HepG2 (cell line): ENCODE results near the gene SEMA3B. TPM values are rescaled to one million over a fixed set of nuclear protein-coding genes. Genes with fewer than 3 reads are reported as not detected.

ENCODE experiments used
- CBX5 ChIP-seq: sonication (generic); formaldehyde crosslinking; IDR thresholded peaks from 2 replicates; pipeline ENCODE4 v1.4.0; 2020; ENCODE audit warnings: missing genetic modification reagents, borderline replicate concordance
- MED8 ChIP-seq: sonication (generic); formaldehyde crosslinking; IDR thresholded peaks from 2 replicates; pipeline ENCODE4 v1.8.1; 2023; ENCODE audit warnings: mild to moderate bottlenecking, missing genetic modification reagents; ENCODE audit not compliant: insufficient replicate concordance
- MTA3 ChIP-seq: sonication (generic); formaldehyde crosslinking; IDR thresholded peaks from 2 replicates; pipeline ENCODE4 v1.4.0; 2020; ENCODE audit warnings: missing genetic modification reagents
- NFKB2 ChIP-seq: sonication (generic); formaldehyde crosslinking; IDR thresholded peaks from 2 replicates; pipeline ENCODE4 v1.4.0; 2020; ENCODE audit warnings: missing genetic modification reagents, borderline replicate concordance
- POLR2A ChIP-seq, 2 experiments: IDR thresholded peaks; 2 replicates each; pipeline ENCODE4 v1.6.1; 2011; ENCODE audit warnings: low read depth in 2 of 2, low read length in 2 of 2, mild to moderate bottlenecking in 1 of 2, moderate library complexity in 1 of 2; ENCODE audit not compliant: insufficient read depth in 1 of 2
- RBFOX2 ChIP-seq: fragments of 200-400 bp; formaldehyde crosslinking; IDR thresholded peaks from 2 replicates; pipeline ENCODE4 v1.6.1; 2017; ENCODE audit warnings: low read depth, mild to moderate bottlenecking, low read length
- RFXAP ChIP-seq: sonication (generic); formaldehyde crosslinking; IDR thresholded peaks from 2 replicates; pipeline ENCODE4 v1.4.0; 2020; ENCODE audit warnings: missing genetic modification reagents, borderline replicate concordance
- SIX1 ChIP-seq: sonication (generic); formaldehyde crosslinking; IDR thresholded peaks from 2 replicates; pipeline ENCODE4 v1.4.0; 2020; ENCODE audit warnings: missing genetic modification reagents, borderline replicate concordance
- SNAPC4 ChIP-seq: sonication (generic); formaldehyde crosslinking; IDR thresholded peaks from 2 replicates; pipeline ENCODE4 v1.4.0; 2020; ENCODE audit warnings: mild to moderate bottlenecking, missing genetic modification reagents
- TAF1 ChIP-seq: sonication (generic); formaldehyde crosslinking; IDR thresholded peaks from 2 replicates; pipeline ENCODE4 v1.4.0; 2020; ENCODE audit warnings: missing genetic modification reagents
- THAP7 ChIP-seq: sonication (generic); formaldehyde crosslinking; IDR thresholded peaks from 2 replicates; pipeline ENCODE4 v1.8.1; 2023; ENCODE audit warnings: mild to moderate bottlenecking, missing genetic modification reagents
- ZBTB1 ChIP-seq: sonication (generic); formaldehyde crosslinking; IDR thresholded peaks from 2 replicates; pipeline ENCODE4 v1.4.0; 2020; ENCODE audit warnings: missing genetic modification reagents, borderline replicate concordance
- ZKSCAN8 ChIP-seq: IDR thresholded peaks from 2 replicates; pipeline ENCODE4 v1.6.1; 2016; ENCODE audit warnings: borderline replicate concordance, missing genetic modification reagents, missing compliant biosample characterization
- ZNF138 ChIP-seq: sonication (generic); formaldehyde crosslinking; IDR thresholded peaks from 2 replicates; pipeline ENCODE4 v1.5.0; 2020; ENCODE audit warnings: mild to moderate bottlenecking, low read depth, missing genetic modification reagents
- ZNF333 ChIP-seq: sonication (generic); formaldehyde crosslinking; IDR thresholded peaks from 2 replicates; pipeline ENCODE4 v1.4.0; 2020; ENCODE audit warnings: mild to moderate bottlenecking, missing genetic modification reagents, borderline replicate concordance
- ZNF597 ChIP-seq: sonication (generic); formaldehyde crosslinking; IDR thresholded peaks from 2 replicates; pipeline ENCODE4 v1.5.0; 2020; ENCODE audit warnings: missing genetic modification reagents
- ZNF609 ChIP-seq: sonication (generic); formaldehyde crosslinking; IDR thresholded peaks from 2 replicates; pipeline ENCODE4 v1.4.0; 2020; ENCODE audit warnings: mild to moderate bottlenecking, missing genetic modification reagents, borderline replicate concordance
- ZNF775 ChIP-seq: sonication (generic); formaldehyde crosslinking; IDR thresholded peaks from 2 replicates; pipeline ENCODE4 v1.4.0; 2020; ENCODE audit warnings: missing genetic modification reagents, mild to moderate bottlenecking, moderate library complexity, borderline replicate concordance
- ZNF891 ChIP-seq: sonication (generic); formaldehyde crosslinking; IDR thresholded peaks from 2 replicates; pipeline ENCODE4 v1.5.0; 2020; ENCODE audit warnings: mild to moderate bottlenecking, missing genetic modification reagents
- polyA plus RNA-seq, 8 experiments: library from polyadenylated mRNA; depleted of rRNA in 3 of 8; stranded (reverse) in 7 of 8; unstranded in 1 of 8; fragments of >200 nt; fragmentation: Illumina TruSeq in 4 of 8; extraction: Trizol in 4 of 8; gene quantifications; 2 replicates each; pipeline versions ENCODE4 v1.2.1 to v1.2.3, GENCODE V29; 2011 to 2016; ENCODE audit warnings: low read depth in 4 of 8, missing spikeins in 1 of 8, mixed read lengths in 1 of 8; ENCODE audit not compliant: insufficient read depth in 1 of 8
- total RNA-seq, 5 experiments: library from RNA; depleted of rRNA; stranded (reverse); fragments of >200 nt; fragmentation: Illumina TruSeq; extraction: Trizol; gene quantifications; 2 replicates each; pipeline ENCODE4 v1.2.3, GENCODE V29; 2016; ENCODE audit warnings: low read depth in 1 of 5

The SEMA3B gene
- total and polyA plus RNA-seq, 2 of the 13 experiments (the other 11 are each of a cell fraction or from before 2014, with no cell fraction given) = 93.2 to 158 TPM

- TF ChIP-seq SNAPC4 (CRISPR knock-in tag) (0 out of 2 replicates have a peak, but pooled peaks have one; percentile 34), ZNF891 (0 out of 2 replicates have a peak, but pooled peaks have one; percentile 6), TAF1 (CRISPR knock-in tag) (peak; percentile 51), POLR2A (IDR thresholded peaks at IDR 0.05; ENCODE audit: insufficient read depth in 1 of 2, low read depth in 2 of 2, low read length in 2 of 2) (peak in 1 of 2 experiments; percentile 74; a peak in 2 of 4 replicates), THAP7 (CRISPR knock-in tag) (no peak), ZKSCAN8 (CRISPR knock-in tag) (peak; percentile 44; the same call in 1 of the 2 replicates), MED8 (CRISPR knock-in tag) (peak; percentile 45), RBFOX2 (peak; percentile 83), CBX5 (CRISPR knock-in tag) (peak; percentile 26; the same call in 1 of the 2 replicates), ZNF333 (CRISPR knock-in tag) (peak; percentile 51; the same call in 1 of the 2 replicates), MTA3 (CRISPR knock-in tag) (no peak), ZNF597 (CRISPR knock-in tag) (no peak), RFXAP (CRISPR knock-in tag) (peak; percentile 31; the same call in 1 of the 2 replicates), ZNF138 (CRISPR knock-in tag) (peak; percentile 33; the same call in 1 of the 2 replicates), ZNF609 (CRISPR knock-in tag) (no peak), ZNF775 (no peak), SIX1 (CRISPR knock-in tag) (0 out of 2 replicates have a peak, but pooled peaks have one; percentile 8), ZBTB1 (no peak), NFKB2 (CRISPR knock-in tag) (0 out of 2 replicates have a peak, but pooled peaks have one; percentile 3)
These were observed 53.1 kb downstream of the SEMA3B start (continued) for GRCh38 chr3:50322115-50322385.
